Stimulated activated naive CD8-positive, alpha-beta T cell treated with anti-CD3 and anti-CD28 coated beads, Interleukin-15, Interleukin-2, amounts not matched to agents 100 U/mL and 50 U/mL, for 24 hours (primary cell): ENCODE measurements around the gene ADAM21.
"Not testable (repeated sequence)": the region's sequence is repeated elsewhere in the genome, so short reads cannot be mapped to it uniquely, and the experiment has no call there.

Experiments used
- ATAC-seq: fragments of 150-1000 bp; cut with Tn5 transposase; one replicate; pipeline ENCODE4 v1.10.0; 2021
- DNase-seq: peaks from one replicate; pipeline ENCODE4 v3.0.0; 2021

The ADAM21 gene

DNA sequence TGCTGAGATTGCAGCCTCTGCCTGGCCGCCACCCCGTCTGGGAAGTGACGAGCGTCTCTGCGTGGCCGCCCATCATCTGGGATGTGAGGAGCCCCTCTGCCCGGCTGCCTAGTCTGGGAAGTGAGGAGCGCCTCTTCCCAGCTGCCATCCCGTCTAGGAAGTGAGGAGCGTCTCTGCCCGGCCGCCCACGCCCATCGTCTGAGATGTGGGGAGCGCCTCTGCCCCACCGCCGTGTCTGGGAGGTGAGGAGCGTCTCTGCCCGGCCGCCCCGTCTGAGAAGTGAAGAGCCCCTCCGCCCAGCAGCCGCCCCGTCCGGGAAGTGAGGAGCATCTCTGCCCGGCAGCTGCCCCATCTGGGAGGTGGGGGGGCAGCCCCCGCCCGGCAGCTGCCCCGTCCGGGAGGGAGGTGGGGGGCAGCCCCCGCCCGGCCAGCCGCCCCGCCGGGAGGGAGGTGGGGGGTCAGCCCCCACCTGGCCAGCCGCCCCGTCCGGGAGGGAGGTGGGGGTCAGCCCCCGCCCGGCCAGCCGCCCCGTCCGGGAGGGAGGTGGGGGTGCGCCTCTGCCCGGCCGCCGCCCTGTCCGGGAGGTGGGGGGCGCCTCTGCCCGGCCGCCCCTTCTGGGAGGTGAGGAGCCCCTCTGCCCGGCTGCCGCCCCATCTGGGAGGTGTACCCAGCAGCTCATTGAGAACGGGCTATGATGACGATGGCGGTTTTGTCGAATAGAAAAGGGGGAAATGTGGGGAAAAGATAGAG is 25.6 kb downstream of the ADAM21 start:
- ATAC-seq, DNase-seq: not testable (repeated sequence)

DNA sequence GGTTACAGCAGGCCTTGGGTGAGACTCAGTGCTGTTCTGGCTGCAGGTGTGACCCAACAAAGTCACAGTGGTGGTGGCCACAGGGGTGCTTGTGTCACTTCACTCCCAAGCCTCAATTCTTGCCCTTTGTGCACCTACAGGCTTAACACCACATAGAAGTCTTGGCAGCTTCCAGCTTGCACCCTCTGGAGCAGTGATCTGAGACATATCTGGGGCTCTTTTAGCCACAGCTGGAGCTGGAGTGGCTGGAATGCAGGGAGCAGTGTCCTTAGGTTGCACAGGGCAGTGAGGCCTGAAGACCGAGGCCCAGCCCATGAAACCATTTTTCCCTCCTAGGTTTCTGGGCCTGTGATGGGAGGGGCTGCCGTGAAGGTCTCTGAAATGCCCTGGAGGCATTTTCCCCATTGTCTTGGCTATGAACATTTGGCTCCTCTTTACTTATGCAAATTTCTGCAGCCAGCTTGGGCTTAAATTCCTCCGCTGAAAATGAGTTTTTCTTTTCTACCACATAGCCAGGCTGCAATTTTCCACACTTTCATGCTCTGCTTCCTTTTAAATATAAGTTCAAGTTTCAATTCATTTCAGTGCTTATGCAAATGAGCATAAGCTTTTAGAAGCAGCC is 37.7 kb downstream of the ADAM21 start:
- DNase-seq (no peak), ATAC-seq (no peak)

DNA sequence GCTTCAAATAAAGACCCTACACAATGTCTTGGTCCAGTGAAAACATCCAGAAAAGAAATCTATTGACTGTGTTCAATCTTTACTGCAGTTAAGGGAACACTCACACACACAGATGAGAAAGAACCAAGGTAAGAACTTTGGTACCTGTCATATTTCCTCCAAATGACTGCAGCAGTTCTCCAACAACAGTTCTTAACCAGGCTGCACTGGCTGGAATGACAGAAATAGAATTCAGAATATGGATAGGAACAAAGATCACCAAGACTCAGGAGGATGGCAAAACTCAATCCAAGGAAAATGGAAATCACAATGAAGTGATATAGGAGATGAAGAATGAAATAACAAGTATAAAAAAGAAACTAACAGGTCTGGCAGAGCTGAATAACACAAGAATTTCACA is 46.2 kb downstream of the ADAM21 start:
- ATAC-seq (no peak), DNase-seq (no peak)
